SK-N-SH (cell line): ENCODE results near the gene USP13. TPM values are rescaled to one million over a fixed set of nuclear protein-coding genes. Genes with fewer than 3 reads are reported as not detected.

Source experiments
- CHD2 ChIP-seq: fragments of 150-350 bp; IDR thresholded peaks from 2 replicates; pipeline ENCODE4 v1.6.1; 2018; ENCODE audit warnings: low read length; ENCODE audit not compliant: partially characterized antibody
- CTCF ChIP-seq: fragments of 200-600 bp; sonication (generic); IDR thresholded peaks from 2 replicates; pipeline ENCODE4 v1.6.1; 2017; ENCODE audit warnings: antibody characterized with exemption, mild to moderate bottlenecking, moderate library complexity
- EP300 ChIP-seq, 2 experiments: IDR thresholded peaks; 2 replicates each; pipeline versions ENCODE4 v1.4.0 to v1.6.1; 2012; ENCODE audit warnings: borderline replicate concordance in 1 of 2, low read depth in 1 of 2, low read length in 1 of 2
- FOSL2 ChIP-seq: IDR thresholded peaks from 2 replicates; pipeline ENCODE4 v1.4.0; 2012; ENCODE audit warnings: low read depth, mild to moderate bottlenecking, moderate library complexity, borderline replicate concordance
- FOXJ3 ChIP-seq: sonication (generic); formaldehyde crosslinking; IDR thresholded peaks from 2 replicates; pipeline ENCODE4 v1.5.1; 2020; ENCODE audit warnings: mild to moderate bottlenecking, missing genetic modification reagents
- FOXM1 ChIP-seq: IDR thresholded peaks from 2 replicates; pipeline ENCODE4 v1.4.0; 2012; ENCODE audit warnings: low read depth, mild to moderate bottlenecking
- GABPA ChIP-seq: IDR thresholded peaks from 2 replicates; pipeline ENCODE4 v1.4.0; 2012; ENCODE audit warnings: low read depth, mild to moderate bottlenecking
- IRF3 ChIP-seq: fragments of 150-350 bp; IDR thresholded peaks from 2 replicates; pipeline ENCODE4 v1.6.1; 2016; ENCODE audit warnings: mild to moderate bottlenecking, low read depth, low read length
- MEF2A ChIP-seq: IDR thresholded peaks from 2 replicates; pipeline ENCODE4 v1.4.0; 2012; ENCODE audit warnings: low read depth, borderline replicate concordance
- NFIC ChIP-seq: IDR thresholded peaks from 2 replicates; pipeline ENCODE4 v1.4.0; 2012; ENCODE audit warnings: borderline replicate concordance
- NRF1 ChIP-seq: IDR thresholded peaks from 2 replicates; pipeline ENCODE4 v1.6.1; 2012; ENCODE audit warnings: low read depth, mild to moderate bottlenecking, low read length
- POLR2AphosphoS5 ChIP-seq: IDR thresholded peaks from 2 replicates; pipeline ENCODE4 v1.6.1; 2012; ENCODE audit warnings: low read depth, low read length
- RCOR1 ChIP-seq: fragments of 150-350 bp; IDR thresholded peaks from 2 replicates; pipeline ENCODE4 v1.6.1; 2017; ENCODE audit warnings: antibody characterized with exemption, low read length
- REST ChIP-seq: IDR thresholded peaks from 2 replicates; pipeline ENCODE4 v1.6.1; 2012; ENCODE audit warnings: mild to moderate bottlenecking, low read depth, low read length, moderate library complexity
- RXRA ChIP-seq: IDR thresholded peaks from 2 replicates; pipeline ENCODE4 v1.4.0; 2012; ENCODE audit warnings: low read depth, mild to moderate bottlenecking, borderline replicate concordance
- SMC3 ChIP-seq: IDR thresholded peaks from 2 replicates; pipeline ENCODE4 v1.6.1; 2012; ENCODE audit warnings: low read depth, low read length, improper control_type of control experiment
- TAF1 ChIP-seq: IDR thresholded peaks from 2 replicates; pipeline ENCODE4 v1.6.1; 2012; ENCODE audit warnings: low read depth, mild to moderate bottlenecking, low read length, moderate library complexity, borderline replicate concordance
- TEAD4 ChIP-seq: IDR thresholded peaks from 2 replicates; pipeline ENCODE4 v1.4.0; 2012; ENCODE audit warnings: mild to moderate bottlenecking, borderline replicate concordance; ENCODE audit not compliant: insufficient read depth
- USF1 ChIP-seq: IDR thresholded peaks from 2 replicates; pipeline ENCODE4 v1.4.0; 2012; ENCODE audit warnings: low read depth, borderline replicate concordance
- USF2 ChIP-seq: fragments of 150-350 bp; IDR thresholded peaks from 2 replicates; pipeline ENCODE4 v1.6.1; 2017; ENCODE audit warnings: antibody characterized with exemption, low read length, low read depth, borderline replicate concordance
- polyA plus RNA-seq, 3 experiments: library from polyadenylated mRNA; depleted of rRNA; stranded (reverse); fragments of >200 nt; gene quantifications; 2 replicates each; pipeline ENCODE4 v1.2.3, GENCODE V29; 2012

Gene USP13
- polyA plus RNA-seq, 1 of the 3 experiments (the other 2 are of a cell fraction): 8.2 TPM

GRCh38 chr3:179768080-179768479 is 115.2 kb downstream of the USP13 start (continued):
- TF ChIP-seq CTCF: peak; percentile 84
- no peak for TF ChIP-seq RXRA
- 0 out of 2 replicates have a peak, but pooled peaks have one; percentile 42 for TF ChIP-seq FOXJ3 (CRISPR knock-in tag)
- no peak for TF ChIP-seq USF1
- peak; percentile 66 for TF ChIP-seq NFIC
- TF ChIP-seq POLR2AphosphoS5: no peak
- TF ChIP-seq SMC3: peak; percentile 59
- TF ChIP-seq FOXM1: peak; percentile 68; the same call in 1 of the 2 replicates
- TF ChIP-seq MEF2A: no peak
- TF ChIP-seq GABPA: no peak
- TF ChIP-seq EP300 (IDR thresholded peaks at IDR 0.05; ENCODE audit: borderline replicate concordance in 1 of 2, low read depth in 1 of 2, low read length in 1 of 2): peak; percentile 39 to 65; a peak in 2 of 4 replicates
- TF ChIP-seq NRF1: no peak
- TF ChIP-seq USF2: no peak
- TF ChIP-seq FOSL2: peak; percentile 49; the same call in 1 of the 2 replicates
- TF ChIP-seq TAF1: no peak
- no peak for TF ChIP-seq IRF3
- peak; percentile 66; the same call in 1 of the 2 replicates for TF ChIP-seq TEAD4
- TF ChIP-seq REST: no peak
- TF ChIP-seq RCOR1: 0 out of 2 replicates have a peak, but pooled peaks have one; percentile 15
- no peak for TF ChIP-seq CHD2
